GM19455 (cell line): ENCODE data around the gene ANAPC15.
A peak's percentile ranks its signal among the peaks of the same experiment; 100 is the strongest.
"Not testable (repeated sequence)": the region's sequence is repeated elsewhere in the genome, so short reads cannot be mapped to it uniquely, and the experiment has no call there.

Experiments
- ATAC-seq: cut with Tn5 transposase; IDR thresholded peaks from one replicate; pipeline ENCODE4 v1.9.1; 2021; ENCODE audit not compliant: unreplicated experiment

Gene ANAPC15

GRCh38 chr11:72112143-72112977, at the start of gene ANAPC15:
ANAPC15 (minus strand) TSS chr11:72112695; CDS start chr11:72111276, 1,419 bp downstream.
- ATAC-seq = peak; percentile 85

DNA sequence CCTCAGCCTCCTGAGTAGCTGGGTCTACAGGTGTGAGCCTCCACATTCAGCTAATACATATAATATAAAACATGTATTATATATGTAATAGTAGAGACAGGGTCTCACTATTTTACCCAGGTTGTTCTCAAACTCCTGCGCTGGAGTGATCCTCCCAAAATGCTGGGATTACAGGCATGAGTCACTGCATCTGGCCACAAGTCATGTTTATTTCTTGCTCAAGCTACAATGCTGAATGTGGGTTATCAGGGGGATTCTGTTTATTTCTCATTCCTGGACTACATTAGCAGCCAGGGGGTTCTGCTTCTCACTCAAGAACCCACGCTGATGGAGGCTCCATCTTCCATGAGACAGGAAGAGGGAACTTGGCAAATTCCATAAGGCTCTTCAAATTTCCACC, 47.8 kb upstream of the ANAPC15 start:
- no peak for ATAC-seq

- ATAC-seq = no peak
Measured at GRCh38 chr11:72157131-72157530, 44.6 kb upstream of the ANAPC15 start.

DNA sequence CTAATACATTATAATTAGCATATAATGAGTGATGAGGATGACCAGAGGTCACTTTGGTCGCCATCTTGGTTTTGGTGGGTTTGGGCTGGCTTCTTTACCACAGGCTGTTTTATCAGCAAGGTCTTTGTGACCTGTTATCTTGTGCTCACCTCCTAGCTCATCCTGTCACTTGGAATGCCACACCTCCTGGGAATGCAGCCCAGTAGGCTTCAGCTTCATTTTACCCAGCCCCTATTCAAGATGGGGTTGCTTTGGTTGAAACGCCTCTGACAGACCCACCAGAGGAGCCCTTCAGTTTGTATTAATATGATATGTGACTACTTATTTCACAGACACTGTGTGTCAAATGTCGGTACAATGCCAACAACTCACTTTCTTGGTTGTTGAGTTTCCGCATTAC, 43.3 kb upstream of the ANAPC15 start:
- ATAC-seq = no peak

DNA sequence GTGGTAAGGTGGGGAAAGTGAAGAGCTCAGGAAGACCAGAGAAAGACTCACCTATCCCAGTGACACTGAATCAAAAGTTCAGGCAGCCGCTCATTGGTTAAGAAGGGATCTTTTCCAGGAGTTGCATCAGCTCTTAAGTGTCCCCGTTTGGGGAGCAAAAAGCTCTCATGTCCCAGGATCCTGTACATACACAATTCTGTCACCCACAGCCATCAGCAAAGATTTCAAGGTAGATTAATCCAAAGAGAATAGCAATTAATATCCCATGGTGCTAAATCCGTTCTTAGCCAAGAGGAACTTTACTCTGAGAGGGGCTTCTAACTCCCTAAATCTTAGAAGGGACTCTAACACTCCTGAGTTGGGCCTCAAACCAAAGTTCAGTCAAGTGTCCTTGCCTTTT, 42.3 kb upstream of the ANAPC15 start:
- ATAC-seq = no peak

DNA sequence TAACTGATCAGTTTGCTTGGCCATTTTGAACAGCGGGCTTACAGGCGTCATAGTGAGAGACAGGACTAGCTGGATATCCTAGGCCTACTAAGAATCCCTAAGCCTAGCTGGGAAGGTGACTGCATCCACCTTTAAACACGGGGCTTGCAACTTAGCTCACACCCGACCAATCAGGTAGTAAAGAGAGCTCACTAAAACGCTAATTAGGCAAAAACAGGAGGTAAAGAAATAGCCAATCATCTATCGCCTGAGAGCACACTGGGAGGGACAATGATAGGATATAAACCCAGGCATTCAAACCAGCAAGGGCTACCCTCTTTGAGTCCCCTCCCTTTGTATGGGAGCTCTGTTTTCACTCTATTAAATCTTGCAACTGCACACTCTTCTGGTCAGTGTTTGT, 41.4 kb upstream of the ANAPC15 start:
- ATAC-seq = not testable (repeated sequence)

DNA sequence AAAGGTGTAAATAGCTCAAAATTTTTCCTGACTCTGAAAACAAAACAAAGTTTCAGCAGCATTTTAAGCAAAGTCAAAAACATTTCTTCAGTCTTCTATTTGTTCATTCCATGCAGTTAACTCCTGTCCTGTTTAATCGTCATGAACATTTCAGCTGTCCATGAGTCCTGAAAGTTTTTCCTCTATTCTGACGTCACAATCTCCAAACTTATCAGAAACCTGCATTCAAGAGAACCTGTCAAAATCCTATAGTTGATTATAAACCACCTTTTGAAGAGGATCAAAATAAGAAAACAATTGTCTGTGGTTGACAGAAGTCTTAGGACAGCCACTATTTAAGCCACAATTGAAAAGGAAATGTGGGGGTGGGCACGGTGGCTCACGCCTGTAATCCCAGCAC, 38.4 kb upstream of the ANAPC15 start:
- no peak for ATAC-seq

GRCh38 chr11:72146625-72147024, 34.1 kb upstream of the ANAPC15 start:
- no peak for ATAC-seq

DNA sequence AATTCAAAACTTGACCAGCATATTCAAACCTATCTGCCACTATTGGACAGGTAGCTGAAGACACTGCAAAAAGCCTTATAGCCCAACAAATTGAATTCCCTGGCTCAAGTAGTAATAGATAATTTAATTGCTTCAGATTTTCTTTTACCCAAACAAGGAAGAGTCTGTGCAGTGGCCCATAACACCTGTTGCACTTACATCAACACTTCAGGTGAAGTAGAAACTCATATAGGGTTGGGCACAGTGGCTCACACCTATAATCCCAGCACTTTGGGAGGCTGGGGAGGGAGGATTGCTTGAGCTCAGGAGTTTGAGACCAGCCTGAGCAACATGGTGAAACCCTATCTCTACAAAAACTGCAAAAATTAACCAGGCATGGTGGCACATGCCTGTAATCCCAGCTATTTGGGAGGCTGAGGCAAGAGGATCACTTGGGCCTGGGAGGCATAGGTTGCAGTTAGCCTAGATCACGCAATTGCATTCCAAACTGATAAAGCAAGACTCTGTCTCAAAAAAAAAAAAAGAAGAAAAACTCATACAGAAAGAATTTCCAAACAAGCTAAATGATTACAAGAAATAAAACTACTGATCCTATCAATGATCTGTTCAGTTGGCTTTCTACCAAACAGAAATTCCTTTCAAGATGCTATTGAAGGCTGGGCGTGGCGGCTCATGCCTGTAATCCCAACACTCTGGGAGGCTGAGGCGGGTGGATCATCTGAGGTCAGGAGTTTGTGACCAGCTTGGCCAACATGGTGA, 32.5 kb upstream of the ANAPC15 start:
- no peak for ATAC-seq

DNA sequence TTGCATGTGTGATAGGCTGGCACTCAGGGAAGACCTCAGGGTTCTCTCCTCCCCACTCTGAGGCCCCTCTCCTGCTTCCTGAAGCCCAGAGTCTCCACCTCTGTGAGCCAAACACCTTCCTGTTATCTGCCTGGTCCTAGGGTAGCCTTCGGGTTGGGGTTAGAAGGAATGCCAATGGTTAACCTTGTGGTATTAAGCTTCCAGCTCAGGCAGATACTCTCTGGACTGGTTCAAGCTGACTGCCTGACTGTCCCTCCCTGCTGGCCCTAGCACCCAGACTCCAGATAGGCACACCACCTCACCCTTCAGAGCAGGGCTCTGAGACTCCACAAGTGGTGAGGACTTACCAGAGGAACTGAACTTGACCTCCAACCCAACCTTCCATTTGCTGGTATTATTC, 30.0 kb upstream of the ANAPC15 start:
- not testable (repeated sequence) for ATAC-seq

GRCh38 chr11:72142086-72142485, 29.6 kb upstream of the ANAPC15 start:
- not testable (repeated sequence) for ATAC-seq

GRCh38 chr11:72141066-72141465, 28.6 kb upstream of the ANAPC15 start:
- no peak for ATAC-seq

- no peak for ATAC-seq
Measured at GRCh38 chr11:72140661-72141060, 28.2 kb upstream of the ANAPC15 start.

DNA sequence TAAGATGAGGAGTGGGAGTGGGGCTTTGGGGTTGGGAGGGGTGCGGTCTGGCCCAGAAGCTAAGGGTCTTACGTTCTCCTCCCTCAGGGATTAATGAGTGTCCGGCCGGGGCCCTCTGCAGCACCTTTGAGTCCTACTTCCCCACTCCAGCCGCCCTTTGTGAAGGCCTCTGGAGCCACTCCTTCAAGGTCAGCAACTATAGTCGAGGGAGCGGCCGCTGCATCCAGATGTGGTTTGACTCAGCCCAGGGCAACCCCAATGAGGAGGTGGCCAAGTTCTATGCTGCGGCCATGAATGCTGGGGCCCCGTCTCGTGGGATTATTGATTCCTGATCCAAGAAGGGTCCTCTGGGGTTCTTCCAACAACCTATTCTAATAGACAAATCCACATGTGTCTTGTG, 27.0 kb upstream of the ANAPC15 start:
- ATAC-seq = no peak

DNA sequence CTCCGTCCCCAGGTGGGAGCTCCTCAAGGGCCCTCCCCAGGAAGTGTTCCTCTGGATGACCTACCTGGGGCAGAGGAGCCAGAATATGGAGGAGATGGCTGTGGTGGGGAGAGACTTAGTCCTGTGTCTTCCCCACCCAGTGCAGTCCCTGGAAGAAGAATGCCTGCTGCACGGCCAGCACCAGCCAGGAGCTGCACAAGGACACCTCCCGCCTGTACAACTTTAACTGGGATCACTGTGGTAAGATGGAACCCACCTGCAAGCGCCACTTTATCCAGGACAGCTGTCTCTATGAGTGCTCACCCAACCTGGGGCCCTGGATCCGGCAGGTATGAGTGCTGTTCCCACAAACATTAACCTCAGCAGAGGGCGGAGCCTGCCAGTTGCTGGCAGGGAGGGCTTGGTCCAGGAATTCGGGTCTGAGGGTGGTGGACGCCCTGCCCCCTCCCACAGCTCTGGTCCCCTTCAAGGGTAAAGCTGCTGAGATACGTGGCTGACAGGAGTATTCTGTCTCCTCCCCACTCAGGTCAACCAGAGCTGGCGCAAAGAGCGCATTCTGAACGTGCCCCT, 26.4 kb upstream of the ANAPC15 start:
- no peak for ATAC-seq

DNA sequence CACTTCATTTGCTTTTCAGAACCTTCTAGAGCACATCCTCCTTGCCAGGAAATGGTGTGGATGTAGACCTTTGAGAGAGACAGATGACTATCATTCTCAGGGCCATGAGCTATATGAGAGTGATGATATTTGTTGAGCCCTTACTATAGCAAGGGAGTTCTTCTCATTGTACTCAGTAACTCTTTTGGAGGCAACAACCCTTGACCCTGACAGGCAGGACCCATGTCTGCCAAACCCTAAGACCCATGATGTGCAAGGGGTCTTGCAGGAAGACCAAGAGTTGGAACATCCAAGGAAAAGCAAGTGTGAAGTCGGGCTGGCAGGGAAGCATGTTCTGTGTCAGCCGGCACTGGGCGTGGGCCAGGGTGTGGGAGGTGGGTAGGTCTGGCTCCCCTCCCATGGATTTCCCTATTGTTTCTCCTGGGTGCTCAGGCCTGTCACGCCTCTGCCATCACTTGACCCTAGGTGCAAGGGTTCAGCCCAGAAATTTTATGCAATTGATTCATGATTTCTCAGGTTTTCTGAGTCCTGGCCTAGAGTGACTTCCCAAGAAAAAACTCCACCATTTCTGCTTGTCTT, 24.3 kb upstream of the ANAPC15 start:
- ATAC-seq = no peak

- no peak for ATAC-seq
Measured at GRCh38 chr11:72135891-72136683, 23.6 kb upstream of the ANAPC15 start.

DNA sequence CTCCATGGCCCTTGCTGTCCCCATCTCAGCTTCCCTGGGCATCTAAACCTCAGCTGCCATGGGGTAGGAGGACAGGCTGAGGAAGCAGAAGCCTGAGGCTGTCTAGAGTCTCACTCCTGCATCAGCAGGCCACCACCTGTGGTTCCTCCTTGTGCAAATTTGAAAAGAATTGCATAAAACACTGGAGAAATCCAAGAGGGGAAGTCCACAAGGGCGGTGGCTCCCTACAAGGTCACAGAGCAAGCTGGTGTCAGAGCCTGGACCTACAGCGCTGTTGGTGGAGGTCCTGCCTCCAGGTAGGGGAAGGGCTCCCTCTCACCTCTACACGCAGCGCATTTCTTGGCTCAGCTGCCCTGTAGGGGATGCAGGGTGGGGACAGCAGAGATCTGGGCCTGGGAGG, 23.0 kb upstream of the ANAPC15 start, which contains the start of gene FOLR3:
Gene FOLR3, plus strand, starts transcription at position 253 of the 400 bp plus-strand sequence. CDS start 228 bp downstream, outside the sequence.
- ATAC-seq = not testable (repeated sequence)

GRCh38 chr11:72132646-72133045, 20.2 kb upstream of the ANAPC15 start:
- no peak for ATAC-seq

DNA sequence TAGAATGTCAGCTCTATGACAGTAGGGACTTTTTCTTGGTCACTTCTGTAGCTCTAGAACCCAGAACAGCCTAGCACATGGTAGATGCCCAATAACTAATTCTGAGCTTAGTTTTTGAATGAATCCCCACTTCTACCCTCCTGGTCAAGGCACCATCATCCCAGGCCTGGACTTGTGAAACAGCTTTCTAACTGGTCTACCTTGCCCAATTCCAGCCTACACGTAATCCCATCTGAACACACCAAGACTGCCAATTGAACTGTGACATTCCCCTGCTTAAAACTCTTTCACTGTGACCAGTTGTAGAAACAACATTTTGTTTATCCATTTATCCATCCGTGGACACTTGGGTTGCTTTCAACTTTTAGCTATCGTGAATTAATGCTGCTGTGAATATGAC, 16.9 kb upstream of the ANAPC15 start:
- ATAC-seq = no peak

GRCh38 chr11:72127923-72128322, 15.4 kb upstream of the ANAPC15 start:
- no peak for ATAC-seq
